ENCODE data around the gene BMP2K.
"Not testable (repeated sequence)": the region's sequence is repeated elsewhere in the genome, so short reads cannot be mapped to it uniquely, and the experiment has no call there.

The BMP2K gene

DNA sequence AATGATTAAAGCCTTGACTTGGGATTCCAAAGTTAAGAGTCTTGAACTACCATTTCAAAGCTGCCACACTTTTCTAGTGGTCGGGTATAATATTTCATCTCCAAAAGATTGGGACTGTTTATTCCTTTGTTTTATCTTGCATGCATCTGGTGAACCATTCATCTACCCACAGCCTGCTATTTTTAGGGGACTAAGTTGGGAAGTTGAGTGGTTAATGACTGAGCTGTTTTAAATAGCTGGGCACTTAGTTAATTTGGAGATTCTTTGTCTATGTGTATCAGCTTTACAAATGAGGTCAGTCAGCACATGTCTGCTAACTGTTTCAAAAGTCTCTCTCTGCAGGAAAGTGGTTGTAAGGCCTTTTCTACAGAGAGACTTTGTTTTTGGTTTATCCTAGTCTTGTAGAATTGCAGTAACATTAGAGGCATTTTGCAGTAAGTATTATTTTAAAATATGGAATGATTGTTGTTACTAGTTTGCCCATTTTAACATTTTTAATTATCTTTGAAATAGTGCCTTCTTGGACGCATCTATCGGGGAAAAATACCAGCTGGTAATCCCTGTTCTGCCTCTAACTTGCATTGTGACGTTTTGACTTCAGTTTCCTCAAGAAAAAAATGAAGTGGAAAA, 8.2 kb downstream of the BMP2K start:
- H3K36me3 ChIP-seq: no peaks in the 10 kb centered on the region
- TF ChIP-seq, protein P1, sequence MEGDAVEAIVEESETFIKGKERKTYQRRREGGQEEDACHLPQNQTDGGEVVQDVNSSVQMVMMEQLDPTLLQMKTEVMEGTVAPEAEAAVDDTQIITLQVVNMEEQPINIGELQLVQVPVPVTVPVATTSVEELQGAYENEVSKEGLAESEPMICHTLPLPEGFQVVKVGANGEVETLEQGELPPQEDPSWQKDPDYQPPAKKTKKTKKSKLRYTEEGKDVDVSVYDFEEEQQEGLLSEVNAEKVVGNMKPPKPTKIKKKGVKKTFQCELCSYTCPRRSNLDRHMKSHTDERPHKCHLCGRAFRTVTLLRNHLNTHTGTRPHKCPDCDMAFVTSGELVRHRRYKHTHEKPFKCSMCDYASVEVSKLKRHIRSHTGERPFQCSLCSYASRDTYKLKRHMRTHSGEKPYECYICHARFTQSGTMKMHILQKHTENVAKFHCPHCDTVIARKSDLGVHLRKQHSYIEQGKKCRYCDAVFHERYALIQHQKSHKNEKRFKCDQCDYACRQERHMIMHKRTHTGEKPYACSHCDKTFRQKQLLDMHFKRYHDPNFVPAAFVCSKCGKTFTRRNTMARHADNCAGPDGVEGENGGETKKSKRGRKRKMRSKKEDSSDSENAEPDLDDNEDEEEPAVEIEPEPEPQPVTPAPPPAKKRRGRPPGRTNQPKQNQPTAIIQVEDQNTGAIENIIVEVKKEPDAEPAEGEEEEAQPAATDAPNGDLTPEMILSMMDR (IDR thresholded peaks at IDR 0.05; ENCODE audit: low read depth, low read length): no peak
- no peaks in the 10 kb centered on the region for H3K9me3 ChIP-seq (ENCODE audit: severe bottlenecking)
- no peak for DNase-seq
- H3K27ac ChIP-seq: no peak overlapping the region
- H3K27me3 ChIP-seq (ENCODE audit: insufficient read depth, low read depth, severe bottlenecking): no peaks in the 10 kb centered on the region
- H3K4me3 ChIP-seq (ENCODE audit: low read depth, low read length): no peak overlapping the region

DNA sequence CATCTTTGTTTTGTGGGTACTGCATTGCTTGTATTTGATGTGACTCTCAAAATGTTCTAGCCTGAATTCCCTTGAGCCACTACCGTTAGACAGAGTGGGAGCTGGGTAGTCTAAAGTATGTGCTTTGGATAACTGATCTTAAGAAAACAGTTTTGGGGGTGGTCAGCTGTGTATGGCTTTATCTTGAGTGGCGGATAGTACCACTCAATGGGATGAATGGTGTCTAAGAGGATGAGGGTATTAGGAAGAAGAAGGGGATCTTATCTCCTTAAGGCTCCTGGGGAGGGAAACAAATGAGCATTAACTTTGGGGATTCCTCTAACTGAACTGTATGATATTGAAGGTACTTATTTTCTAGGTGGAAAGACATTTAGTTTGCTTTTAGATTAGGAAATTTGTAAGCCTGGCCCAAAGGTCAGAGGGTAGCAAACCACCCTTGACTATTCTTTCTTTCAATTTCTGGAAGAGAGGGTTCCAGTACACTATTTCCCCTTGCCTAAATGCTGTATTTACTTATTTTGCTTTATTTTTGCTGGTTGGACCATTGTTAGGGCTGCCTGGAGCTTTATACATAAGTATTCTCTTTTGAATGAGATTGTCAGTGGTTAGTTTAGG, 11.3 kb downstream of the BMP2K start:
- Histone ChIP-seq H3K4me3 (ENCODE audit: low read depth, low read length) (no peak overlapping the region), H3K27me3 (ENCODE audit: insufficient read depth, low read depth, severe bottlenecking) (no peaks in the 10 kb centered on the region), H3K27ac (no peak overlapping the region), H3K36me3 (no peaks in the 10 kb centered on the region), H3K9me3 (ENCODE audit: severe bottlenecking) (no peaks in the 10 kb centered on the region)
- TF ChIP-seq, protein P1 (IDR thresholded peaks at IDR 0.05; ENCODE audit: low read depth, low read length): no peak
- DNase-seq: peak; percentile 13

DNA sequence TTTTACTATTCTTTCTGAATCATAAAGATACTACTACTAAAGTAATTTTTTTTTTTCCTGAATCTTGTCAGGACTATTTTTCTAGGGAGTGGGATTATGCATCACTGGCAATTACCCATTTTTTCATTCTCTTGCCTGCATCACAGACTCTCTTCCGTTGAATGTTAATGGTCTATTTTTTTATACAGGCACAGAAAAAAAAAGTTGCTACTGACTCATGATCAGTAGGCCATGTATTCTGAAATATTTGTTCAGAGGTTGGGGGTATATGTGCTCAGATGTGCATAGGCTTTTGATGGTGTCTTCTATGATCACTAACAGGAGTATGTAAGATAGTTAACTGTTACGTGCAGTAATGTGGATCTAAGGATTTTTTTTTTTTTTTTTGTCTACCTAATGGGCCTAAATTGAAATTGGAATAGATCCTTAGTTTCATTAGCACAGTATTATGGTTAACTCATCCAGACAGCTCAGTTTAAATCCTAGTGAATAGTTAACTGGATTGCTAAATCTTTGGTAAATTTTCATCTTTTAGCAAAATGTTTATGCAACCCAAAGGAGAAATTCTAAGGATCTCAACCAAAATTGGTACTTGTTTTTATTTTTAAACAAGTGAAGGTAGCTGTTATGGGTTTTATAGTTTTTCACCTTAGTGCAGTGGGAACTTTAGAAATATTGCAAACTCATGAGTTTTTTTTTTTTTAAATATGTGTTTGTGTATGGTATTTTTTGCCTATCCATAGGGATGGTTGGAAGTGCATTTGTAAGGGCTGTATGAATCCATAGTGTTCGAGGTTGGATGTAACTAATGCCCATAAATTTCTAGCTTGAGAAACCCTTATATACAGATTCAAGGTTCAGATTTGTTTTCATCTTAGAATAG, 12.1 kb downstream of the BMP2K start:
- Histone ChIP-seq H3K27me3 (ENCODE audit: insufficient read depth, low read depth, severe bottlenecking) (no peaks in the 10 kb centered on the region), H3K36me3 (no peaks in the 10 kb centered on the region), H3K27ac (no peak overlapping the region), H3K4me3 (ENCODE audit: low read depth, low read length) (no peak overlapping the region), H3K9me3 (ENCODE audit: severe bottlenecking) (no peaks in the 10 kb centered on the region)
- TF ChIP-seq, protein P1 (IDR thresholded peaks at IDR 0.05; ENCODE audit: low read depth, low read length): no peak
- DNase-seq: no peak

DNA sequence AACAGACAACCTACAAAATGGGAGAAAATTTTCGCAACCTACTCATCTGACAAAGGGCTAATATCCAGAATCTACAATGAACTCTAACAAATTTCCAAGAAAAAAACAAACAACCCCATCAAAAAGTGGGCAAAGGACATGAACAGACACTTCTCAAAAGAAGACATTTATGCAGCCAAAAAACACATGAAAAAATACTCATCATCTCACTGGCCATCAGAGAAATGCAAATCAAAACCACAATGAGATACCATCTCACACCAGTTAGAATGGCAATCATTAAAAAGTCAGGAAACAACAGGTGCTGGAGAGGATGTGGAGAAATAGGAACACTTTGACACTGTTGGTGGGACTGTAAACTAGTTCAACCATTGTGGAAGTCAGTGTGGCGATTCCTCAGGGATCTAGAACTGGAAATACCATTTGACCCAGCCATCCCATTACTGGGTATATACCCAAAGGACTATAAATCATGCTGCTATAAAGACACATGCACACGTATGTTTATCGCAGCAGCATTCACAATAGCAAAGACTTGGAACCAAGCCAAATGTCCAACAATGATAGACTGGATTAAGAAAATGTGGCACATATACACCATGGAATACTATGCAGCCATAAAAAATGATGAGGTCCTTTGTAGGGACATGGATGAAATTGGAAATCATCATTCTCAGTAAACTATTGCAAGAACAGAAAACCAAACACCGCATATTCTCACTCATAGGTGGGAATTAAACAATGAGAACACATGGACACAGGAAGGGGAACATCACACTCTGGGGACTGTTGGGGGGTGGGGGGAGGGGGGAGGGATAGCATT, 19.7 kb downstream of the BMP2K start:
- H3K27me3 ChIP-seq (ENCODE audit: insufficient read depth, low read depth, severe bottlenecking); H3K4me3 ChIP-seq (ENCODE audit: low read depth, low read length); H3K36me3 ChIP-seq; H3K27ac ChIP-seq; H3K9me3 ChIP-seq (ENCODE audit: severe bottlenecking); DNase-seq: not testable (repeated sequence)

DNA sequence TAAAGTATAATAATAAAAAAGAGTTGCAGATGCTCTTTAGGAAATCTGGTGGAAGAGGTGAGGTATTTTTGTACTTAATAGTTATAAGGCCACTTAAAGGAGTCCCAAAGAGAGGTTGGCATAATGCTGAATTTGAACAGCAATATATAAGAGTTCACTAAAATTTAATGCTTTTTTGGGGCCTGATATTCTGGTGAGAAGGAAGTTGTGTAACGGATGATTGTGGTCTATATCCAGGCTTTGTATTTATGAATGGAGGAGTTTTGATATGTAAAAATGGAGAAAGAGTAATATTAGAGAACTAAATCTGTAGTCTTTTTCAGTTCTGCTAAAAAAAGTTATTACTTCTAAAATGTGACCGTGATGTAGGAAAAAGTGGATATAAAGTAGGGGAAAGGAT, 20.4 kb downstream of the BMP2K start:
- H3K9me3 ChIP-seq (ENCODE audit: severe bottlenecking): no peaks in the 10 kb centered on the region
- no peak overlapping the region for H3K4me3 ChIP-seq (ENCODE audit: low read depth, low read length)
- no peaks in the 10 kb centered on the region for H3K27me3 ChIP-seq (ENCODE audit: insufficient read depth, low read depth, severe bottlenecking)
- DNase-seq: no peak
- H3K27ac ChIP-seq: no peak overlapping the region
- TF ChIP-seq, protein P1 (IDR thresholded peaks at IDR 0.05; ENCODE audit: low read depth, low read length): no peak
- H3K36me3 ChIP-seq: no peaks in the 10 kb centered on the region
